ENCODE data around the gene UHRF1.

- TF ChIP-seq CTCF (IDR thresholded peaks at IDR 0.05; ENCODE audit: low read length) (no peak), EZH2 (IDR thresholded peaks at IDR 0.05; ENCODE audit: borderline replicate concordance, low read length) (no peak)
These were observed 31.4 kb upstream of the UHRF1 start for GRCh38 chr19:4877753-4878490.

Measured in OCI-LY1 (cell line).